Measurements from ENCODE around the gene FGD6.
"Not testable (repeated sequence)": the region's sequence is repeated elsewhere in the genome, so short reads cannot be mapped to it uniquely, and the experiment has no call there.

FGD6 gene

DNA sequence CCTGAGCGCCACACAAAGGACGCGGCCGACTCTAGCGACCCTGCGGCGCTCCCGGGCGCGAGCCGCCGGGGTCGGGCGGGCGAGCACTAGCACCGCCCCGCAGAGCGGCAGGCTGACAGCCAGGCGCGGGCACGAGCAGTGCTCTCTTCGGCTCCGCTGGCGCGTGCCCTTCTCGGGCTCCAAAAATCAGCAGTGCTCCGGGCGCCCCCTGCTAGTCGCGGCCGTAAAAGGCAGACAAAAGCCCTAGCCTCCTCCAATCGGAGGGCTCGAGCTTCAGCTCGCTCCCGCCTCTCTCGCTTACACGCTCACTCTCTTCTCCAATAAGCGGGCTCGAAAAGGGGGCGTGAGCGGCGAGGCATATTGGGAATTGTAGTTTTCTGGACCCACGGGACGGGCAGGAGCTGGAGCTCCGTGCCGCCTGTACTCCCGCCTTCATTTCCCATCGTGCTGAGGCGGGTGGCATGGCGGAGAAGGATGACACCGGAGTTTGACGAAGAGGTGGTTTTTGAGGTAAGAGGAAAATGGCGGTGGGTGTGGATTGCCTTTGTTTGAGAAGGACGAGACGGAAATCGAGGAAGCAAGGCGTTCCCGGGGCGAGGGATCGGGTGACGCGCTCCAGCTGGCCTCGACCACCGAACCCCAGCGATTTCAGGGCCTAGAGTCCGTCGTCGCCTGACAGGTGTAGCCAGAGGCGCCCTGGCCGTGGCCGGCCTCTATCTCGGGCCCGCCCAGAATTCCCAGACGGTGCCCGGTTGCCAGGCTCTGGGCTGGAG lies at the start of gene FGD6, which contains the start of gene VEZT:
TSS of gene FGD6 (minus strand) at position 91 of the 773 bp plus-strand sequence. CDS start 227 bp downstream, outside the sequence.
TSS of gene VEZT (plus strand) at position 431 of the 773 bp plus-strand sequence. CDS start at position 475, 44 bp downstream.
- in situ Hi-C loops (cut with MboI; ENCODE audit: low pct_unique_long_range_greater_than_20kb, low sequenced_read_pairs) = no loop called here
- DNase-seq = peak; percentile 100

DNA sequence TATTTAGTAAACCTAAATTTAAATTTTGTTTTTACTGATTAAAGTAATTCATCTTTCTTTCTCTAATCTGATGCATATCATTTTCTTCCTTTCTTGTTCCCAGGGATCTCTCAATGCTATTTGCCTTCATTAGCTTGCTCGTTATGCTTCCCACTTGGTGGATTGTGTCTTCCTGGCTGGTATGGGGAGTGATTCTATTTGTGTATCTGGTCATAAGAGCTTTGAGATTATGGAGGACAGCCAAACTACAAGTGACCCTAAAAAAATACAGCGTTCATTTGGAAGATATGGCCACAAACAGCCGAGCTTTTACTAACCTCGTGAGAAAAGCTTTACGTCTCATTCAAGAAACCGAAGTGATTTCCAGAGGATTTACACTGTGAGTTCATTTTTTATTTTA lies 49.0 kb upstream of the FGD6 start:
- in situ Hi-C loops (cut with MboI; ENCODE audit: low pct_unique_long_range_greater_than_20kb, low sequenced_read_pairs) = no loop called here
- DNase-seq = no peak

DNA sequence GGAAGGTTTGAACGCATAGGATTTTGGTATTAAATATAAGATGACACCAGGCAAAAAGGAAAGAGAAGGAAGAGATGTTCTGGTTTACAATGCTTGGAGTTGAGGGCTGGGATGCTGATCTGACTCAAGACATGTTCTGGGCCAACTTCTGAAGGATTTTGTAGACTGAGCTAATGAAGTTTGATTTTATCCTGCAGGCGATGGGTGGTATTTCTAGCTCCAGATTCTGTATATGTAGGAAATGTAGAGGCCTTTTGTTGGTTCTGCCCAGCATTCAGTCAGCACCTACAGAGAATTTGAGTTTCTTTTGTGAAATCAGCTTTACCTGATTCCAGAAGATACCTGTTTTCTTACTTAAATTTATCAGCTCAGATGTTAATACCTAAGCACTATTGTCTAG lies 48.5 kb upstream of the FGD6 start:
- DNase-seq = no peak
- in situ Hi-C loops (cut with MboI; ENCODE audit: low pct_unique_long_range_greater_than_20kb, low sequenced_read_pairs) = no loop called here

- DNase-seq = no peak
Measured at GRCh38 chr12:95262808-95263207, 45.5 kb upstream of the FGD6 start.

DNA sequence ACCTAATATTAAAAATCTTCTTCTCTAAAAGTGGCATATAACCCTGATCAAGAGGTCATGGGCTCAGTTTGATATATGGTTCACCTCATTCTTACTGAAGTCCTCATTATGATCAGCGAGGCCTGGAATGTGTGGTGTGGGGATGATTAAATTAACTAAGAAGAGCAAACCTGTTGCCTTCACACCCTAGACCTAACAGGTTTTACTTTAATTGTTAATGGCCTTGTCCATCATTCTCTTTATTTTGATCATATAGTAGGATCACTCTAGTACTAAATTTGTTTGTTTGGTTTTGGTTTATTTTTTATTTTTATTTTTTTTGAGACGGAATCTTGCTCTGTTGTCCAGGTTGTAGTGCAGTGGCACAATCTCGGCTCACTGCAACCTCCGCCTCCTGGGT lies 43.8 kb upstream of the FGD6 start:
- DNase-seq = no peak
- in situ Hi-C loops (cut with MboI; ENCODE audit: low pct_unique_long_range_greater_than_20kb, low sequenced_read_pairs) = no loop called here

More at GRCh38 chr12:95262808-95263207, 45.5 kb upstream of the FGD6 start:
- in situ Hi-C loops (cut with MboI; ENCODE audit: low pct_unique_long_range_greater_than_20kb, low sequenced_read_pairs) = no loop called here

DNA sequence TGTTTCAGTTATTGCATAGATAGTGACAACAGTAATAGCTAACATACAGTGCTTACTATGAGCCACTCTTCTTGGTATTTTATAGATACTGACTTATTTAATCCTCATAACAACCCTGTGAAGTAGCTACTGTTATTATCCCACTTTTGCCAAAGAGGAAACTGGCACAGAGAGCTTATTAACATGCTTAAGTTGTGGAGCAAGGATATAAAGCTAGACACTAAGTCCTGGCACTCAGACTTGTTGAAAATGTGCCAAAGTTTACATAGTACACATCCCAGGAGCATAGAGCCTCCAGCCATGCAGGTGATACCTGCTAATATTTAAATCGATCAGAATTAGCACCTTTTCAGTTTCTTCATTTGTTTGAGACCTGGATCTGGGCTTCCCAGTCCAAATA lies 42.1 kb upstream of the FGD6 start:
- in situ Hi-C loops (cut with MboI; ENCODE audit: low pct_unique_long_range_greater_than_20kb, low sequenced_read_pairs) = no loop called here
- no peak for DNase-seq

DNA sequence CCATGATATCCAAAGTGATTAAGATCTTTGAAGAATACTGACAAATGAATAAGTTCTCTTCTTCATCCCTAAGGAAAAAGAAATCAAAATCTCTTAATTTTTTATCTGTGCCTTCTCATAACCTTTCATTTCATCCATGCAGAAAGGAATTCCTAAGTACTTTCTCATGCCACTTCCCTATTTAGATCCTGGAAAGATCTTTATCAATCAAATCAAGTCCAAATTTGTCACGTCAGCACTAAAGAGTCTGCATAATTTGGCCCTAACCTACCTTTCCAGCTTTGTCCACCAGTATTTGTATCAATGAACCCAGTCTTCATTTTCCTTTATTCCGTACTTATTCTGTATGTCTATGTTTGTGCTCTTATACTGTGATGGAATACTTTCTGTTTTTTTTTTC lies 41.5 kb upstream of the FGD6 start:
- no peak for DNase-seq

GRCh38 chr12:95258151-95258550 lies 40.9 kb upstream of the FGD6 start:
- no peak for DNase-seq
- in situ Hi-C loops (cut with MboI; ENCODE audit: low pct_unique_long_range_greater_than_20kb, low sequenced_read_pairs) = no loop called here

More for the DNA sequence above, 41.5 kb upstream of the FGD6 start:
- in situ Hi-C loops (cut with MboI; ENCODE audit: low pct_unique_long_range_greater_than_20kb, low sequenced_read_pairs) = no loop called here

DNA sequence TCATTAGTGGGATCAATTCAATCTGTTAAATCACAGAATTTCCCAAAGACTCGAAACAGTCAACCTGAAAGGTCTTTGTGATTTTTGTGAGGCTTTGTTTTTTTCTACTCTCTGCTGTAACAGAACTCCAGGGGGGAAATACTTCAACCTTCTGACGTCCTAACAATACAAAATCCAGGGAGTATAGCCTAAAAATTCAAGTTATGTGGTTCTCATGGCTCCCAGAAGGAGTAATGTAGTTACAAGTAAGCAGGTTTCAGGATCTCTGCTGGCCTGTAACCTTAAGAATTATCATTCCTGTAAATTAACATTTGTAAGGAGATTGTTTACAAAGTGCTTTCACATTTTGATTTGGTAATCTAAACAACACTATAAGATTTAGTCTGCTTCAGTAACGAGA lies 40.3 kb upstream of the FGD6 start:
- DNase-seq = no peak
- in situ Hi-C loops (cut with MboI; ENCODE audit: low pct_unique_long_range_greater_than_20kb, low sequenced_read_pairs) = no loop called here

- no peak for DNase-seq
- in situ Hi-C loops (cut with MboI; ENCODE audit: low pct_unique_long_range_greater_than_20kb, low sequenced_read_pairs) = no loop called here
Measured at GRCh38 chr12:95253386-95253785, 36.1 kb upstream of the FGD6 start.

- in situ Hi-C loops (cut with MboI; ENCODE audit: low pct_unique_long_range_greater_than_20kb, low sequenced_read_pairs) = no loop called here
- DNase-seq = no peak
Measured at GRCh38 chr12:95248604-95249360, 31.5 kb upstream of the FGD6 start.

GRCh38 chr12:95248095-95248494 lies 30.8 kb upstream of the FGD6 start:
- in situ Hi-C loops (cut with MboI; ENCODE audit: low pct_unique_long_range_greater_than_20kb, low sequenced_read_pairs) = no loop called here
- DNase-seq = no peak

- in situ Hi-C loops (cut with MboI; ENCODE audit: low pct_unique_long_range_greater_than_20kb, low sequenced_read_pairs) = no loop called here
- DNase-seq = no peak
Measured at GRCh38 chr12:95244350-95244749, 27.1 kb upstream of the FGD6 start.

GRCh38 chr12:95243497-95244183 lies 26.4 kb upstream of the FGD6 start:
- DNase-seq = no peak
- in situ Hi-C loops (cut with MboI; ENCODE audit: low pct_unique_long_range_greater_than_20kb, low sequenced_read_pairs) = no loop called here

DNA sequence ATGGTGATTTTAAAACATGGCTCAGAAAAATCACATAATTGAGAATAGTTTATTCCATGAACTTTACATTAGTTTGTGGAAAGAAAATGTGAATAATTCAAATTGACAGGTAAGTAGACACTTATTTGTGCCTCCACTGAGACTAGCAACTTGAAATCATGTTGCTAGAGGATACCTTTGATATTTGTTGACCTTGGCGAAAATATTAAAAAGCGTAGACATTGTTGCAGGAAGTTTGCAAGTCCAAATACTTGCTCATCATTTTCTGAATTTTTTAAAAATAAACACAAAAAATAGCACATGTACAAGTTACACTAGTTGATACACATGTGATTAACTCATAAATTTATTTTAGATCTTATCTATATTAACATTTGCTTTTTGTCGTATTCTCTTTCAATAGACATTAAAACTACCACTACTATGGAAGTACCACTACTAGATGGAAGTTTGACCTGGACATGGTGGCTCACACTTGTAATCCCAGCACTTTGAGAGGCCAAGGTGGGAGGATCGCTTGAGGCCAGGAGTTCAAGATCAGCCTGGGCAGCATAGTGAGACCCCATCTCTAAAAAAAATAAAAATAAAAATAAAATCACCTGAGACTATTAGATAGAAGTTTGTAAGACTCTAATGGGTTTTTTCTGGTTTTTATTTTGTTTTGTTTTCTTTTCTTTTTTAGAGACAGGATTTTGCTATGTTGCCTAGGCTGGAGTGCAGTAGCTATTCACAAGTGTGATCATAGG lies 24.7 kb upstream of the FGD6 start:
- no peak for DNase-seq
- in situ Hi-C loops (cut with MboI; ENCODE audit: low pct_unique_long_range_greater_than_20kb, low sequenced_read_pairs) = no loop called here

- DNase-seq; in situ Hi-C loops (cut with MboI; ENCODE audit: low pct_unique_long_range_greater_than_20kb, low sequenced_read_pairs): not testable (repeated sequence)
Measured at GRCh38 chr12:95241138-95241537, 23.9 kb upstream of the FGD6 start.

- no peak for DNase-seq
- in situ Hi-C loops (cut with MboI; ENCODE audit: low pct_unique_long_range_greater_than_20kb, low sequenced_read_pairs) = no loop called here
Measured at GRCh38 chr12:95240556-95240955, 23.3 kb upstream of the FGD6 start.

DNA sequence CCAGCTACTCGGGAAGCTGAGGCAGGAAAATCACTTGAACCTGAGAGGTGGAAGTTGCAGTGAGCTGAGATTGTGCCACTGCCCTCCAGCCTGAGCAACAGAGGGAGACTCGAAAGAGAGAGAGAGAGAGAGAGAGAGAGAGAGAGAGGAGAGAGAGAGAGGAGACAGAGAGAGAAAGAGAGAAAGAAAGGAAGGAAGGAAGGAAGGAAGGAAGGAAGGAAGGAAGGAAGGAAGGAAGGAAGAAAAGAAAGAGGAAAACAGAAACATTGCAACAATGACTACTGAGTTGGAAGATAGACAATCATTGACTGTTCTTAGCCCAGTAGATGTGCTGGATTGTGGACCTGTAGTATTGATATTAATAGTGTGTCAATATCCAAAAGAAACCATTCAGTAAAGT lies 22.6 kb upstream of the FGD6 start:
- DNase-seq; in situ Hi-C loops (cut with MboI; ENCODE audit: low pct_unique_long_range_greater_than_20kb, low sequenced_read_pairs): not testable (repeated sequence)

- in situ Hi-C loops (cut with MboI; ENCODE audit: low pct_unique_long_range_greater_than_20kb, low sequenced_read_pairs) = no loop called here
- no peak for DNase-seq
Measured at GRCh38 chr12:95239216-95239615, 21.9 kb upstream of the FGD6 start.

All from KBM-7 (cell line).